GM12864 (cell line): ENCODE results near the gene RNF13.

Experiments
- DNase-seq: peaks from one replicate; pipeline ENCODE4 v3.0.0-alpha.2; 2011; ENCODE audit warnings: low read depth
- H3K4me3 ChIP-seq: 2 replicates; pipeline ENCODE4 v1.5.1; 2011; ENCODE audit warnings: mild to moderate bottlenecking, low read depth, low read length, control low read depth
- CTCF ChIP-seq: IDR thresholded peaks from 2 replicates; pipeline ENCODE4 v1.5.1; 2011; ENCODE audit warnings: low read depth, mild to moderate bottlenecking, moderate library complexity, low read length, control low read depth, inconsistent platforms; ENCODE audit errors: missing control alignments

RNF13 gene

DNA sequence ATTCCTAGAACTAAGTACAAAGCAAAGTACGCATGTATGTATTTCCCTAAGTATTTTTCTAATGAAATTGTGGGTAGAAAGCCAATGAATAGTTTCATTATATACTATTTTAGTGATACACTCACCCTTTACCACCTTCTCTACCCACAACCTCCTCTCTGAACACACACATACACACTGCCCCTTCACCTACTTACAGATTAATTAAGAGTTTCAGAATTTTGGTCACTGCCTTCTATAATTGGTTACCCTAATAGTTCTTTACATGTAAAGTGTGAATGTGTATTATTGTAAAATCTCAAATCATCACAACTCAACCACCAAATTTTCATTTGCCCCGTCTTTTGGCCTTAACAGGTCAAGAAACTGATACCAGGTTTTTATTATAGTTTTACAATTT is 150.5 kb downstream of the RNF13 start:
- no peak for TF ChIP-seq CTCF

DNA sequence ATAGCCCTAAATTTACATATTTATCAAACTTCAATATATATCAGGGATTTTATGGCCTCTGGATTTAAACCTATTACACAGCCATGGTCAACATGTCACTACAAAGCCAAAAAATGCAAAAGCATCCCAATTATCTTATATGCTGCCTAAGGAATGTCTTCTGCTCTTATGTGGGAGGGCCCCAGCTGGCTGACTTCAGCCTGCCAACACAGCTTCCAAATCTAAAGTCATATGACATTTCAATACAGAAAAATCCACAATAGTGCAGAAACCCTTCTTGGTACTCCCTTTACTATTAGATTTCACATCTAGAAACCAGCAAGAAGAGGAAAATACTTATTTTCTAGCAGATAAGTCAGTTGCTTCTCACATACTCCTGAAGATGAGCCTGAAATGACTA is 151.3 kb downstream of the RNF13 start:
- no peak for DNase-seq

More for the DNA sequence above, 150.5 kb downstream of the RNF13 start:
- DNase-seq: no peak
- H3K4me3 ChIP-seq: no peak overlapping the region

DNA sequence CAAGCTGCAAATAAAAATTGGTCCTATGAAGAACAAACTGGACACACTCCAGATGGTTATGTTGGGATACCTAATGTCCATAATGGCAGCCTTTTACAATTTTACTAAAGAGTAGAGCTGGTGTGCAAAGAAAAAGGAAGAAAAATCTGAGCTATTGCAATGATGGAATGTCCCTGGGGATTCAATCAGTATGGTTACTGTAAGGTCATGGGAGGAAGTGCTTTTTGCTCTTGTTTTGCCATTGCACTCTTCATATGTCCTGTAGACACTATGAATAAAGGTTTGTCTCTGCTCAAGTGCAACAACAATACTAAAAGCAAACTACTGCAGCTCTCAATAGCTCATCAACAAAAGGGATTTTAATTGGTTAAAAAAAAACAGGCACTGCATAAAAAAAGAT is 152.3 kb downstream of the RNF13 start:
- H3K4me3 ChIP-seq: no peak overlapping the region
- TF ChIP-seq CTCF: no peak
- no peak for DNase-seq

More for the DNA sequence above, 151.3 kb downstream of the RNF13 start:
- TF ChIP-seq CTCF: no peak
- H3K4me3 ChIP-seq: no peak overlapping the region

- no peak overlapping the region for H3K4me3 ChIP-seq
- peak; percentile 38 for TF ChIP-seq CTCF
- no peak for DNase-seq
Measured at GRCh38 chr3:149967086-149967685, 154.2 kb downstream of the RNF13 start.

- DNase-seq: no peak
- no peak overlapping the region for H3K4me3 ChIP-seq
- TF ChIP-seq CTCF: no peak
Measured at GRCh38 chr3:149968216-149968615, 155.2 kb downstream of the RNF13 start.

DNA sequence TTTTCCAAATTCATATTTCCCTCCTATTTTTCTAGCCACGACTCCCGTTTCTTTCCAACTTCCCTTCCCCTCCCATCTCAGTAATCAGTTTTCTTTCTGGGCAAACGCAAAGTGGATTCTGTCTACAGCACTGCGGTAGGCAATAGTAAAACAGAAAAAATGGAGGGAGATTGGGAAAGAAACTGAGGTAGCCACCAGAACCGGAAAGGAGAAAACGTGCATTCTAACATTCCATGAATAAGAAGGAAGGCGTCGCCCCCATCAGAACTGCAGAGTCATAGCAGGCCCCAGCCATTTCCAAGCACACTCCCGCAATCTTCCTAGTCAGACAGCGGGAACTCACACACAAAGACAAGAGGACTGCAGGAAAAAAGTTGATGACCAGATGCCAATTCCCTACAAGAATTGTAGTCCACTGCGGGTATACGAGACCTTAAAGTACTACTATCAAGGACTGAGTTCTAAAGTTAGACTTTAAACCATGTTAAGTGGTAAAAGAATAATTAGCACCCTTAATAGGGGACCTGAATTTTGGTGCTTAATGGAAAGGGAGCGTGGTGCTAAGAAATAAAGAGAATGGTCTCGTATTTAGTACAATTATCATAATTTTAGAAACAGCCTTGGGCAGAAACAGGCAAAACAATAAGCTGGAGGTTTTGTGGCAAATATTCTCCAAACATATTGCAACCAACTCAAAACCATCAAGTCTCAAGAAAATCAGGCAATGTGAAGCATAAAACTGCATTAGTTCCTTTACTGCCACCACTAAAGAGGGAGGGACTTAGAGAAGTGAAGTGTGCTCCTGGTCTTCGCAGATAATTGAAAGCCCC is 156.3 kb downstream of the RNF13 start:
- H3K4me3 ChIP-seq: peak overlapping the region; percentile 81
- TF ChIP-seq CTCF: no peak
- no peak for DNase-seq
